Heart right ventricle (tissue), 16 donors: ENCODE data around the gene CLEC16A. TPM values are rescaled to one million over a fixed set of nuclear protein-coding genes. Genes with fewer than 3 reads are reported as not detected.

Experiments used
- ATAC-seq, 8 donors: fragments of 200-7000 bp; cut with Tn5 transposase; one replicate each; pipeline ENCODE4 v1.9.1; 2020; ENCODE audit warnings: mild to moderate bottlenecking in 8 of 8, moderate library complexity in 8 of 8, moderate number of reproducible peaks in 1 of 8
- DNase-seq, 2 donors: peaks; one replicate each; pipeline ENCODE4 v3.0.0-alpha.2; 2020
- H3K27ac ChIP-seq, 10 donors: fragments of 200-600 bp; sonication (generic) in 2 of 10; one replicate each; pipeline versions ENCODE4 v1.5.0 to v1.8.0; 2020 to 2022; ENCODE audit warnings: mild to moderate bottlenecking in 3 of 10
- H3K27me3 ChIP-seq, 7 donors: fragments of 200-600 bp; one replicate each; pipeline ENCODE4 v1.8.0; 2021 to 2022; ENCODE audit warnings: mild to moderate bottlenecking in 2 of 7
- H3K36me3 ChIP-seq, 9 donors: fragments of 200-600 bp; sonication (generic) in 1 of 9; one replicate each; pipeline versions ENCODE4 v1.5.0 to v1.8.0; 2020 to 2022; ENCODE audit warnings: mild to moderate bottlenecking in 2 of 9
- H3K4me1 ChIP-seq, 9 donors: fragments of 200-600 bp; sonication (generic) in 1 of 9; one replicate each; pipeline versions ENCODE4 v1.5.0 to v1.8.0; 2020 to 2022; ENCODE audit warnings: mild to moderate bottlenecking in 4 of 9
- H3K4me3 ChIP-seq, 10 donors: fragments of 200-600 bp; sonication (generic) in 2 of 10; one replicate each; pipeline versions ENCODE4 v1.5.0 to v1.8.0; 2020 to 2022; ENCODE audit warnings: mild to moderate bottlenecking in 7 of 10, moderate library complexity in 2 of 10
- H3K9me3 ChIP-seq, 11 donors: fragments of 200-600 bp in 10 of 11; sonication (generic) in 2 of 11; one replicate each; pipeline versions ENCODE4 v1.5.0 to v1.8.0; 2013 to 2022; ENCODE audit warnings: mild to moderate bottlenecking in 2 of 11, control low read depth in 1 of 11, moderate library complexity in 1 of 11
- WGBS, 2 donors: extraction: QIAGEN DNeasy Blood & Tissue Kit; methylation state at CpG; one replicate each; pipeline ENCODE4 v1.1.7; 2013; ENCODE audit warnings: inconsistent platforms in 1 of 2; 5-methylcytosine and 5-hydroxymethylcytosine counted together
- intact Hi-C, 10 donors: fragments of 100-400 bp; cut with DNase I; formaldehyde crosslinking; loops; one replicate each; pipeline versions ENCODE4 v1.11.1 to v1.14.2; 2022
- polyA plus RNA-seq, 2 donors: library from polyadenylated mRNA; stranded (reverse); fragments of 200-250 nt; gene quantifications; one replicate each; pipeline ENCODE4 v1.2.3, GENCODE V29; 2013
- total RNA-seq, 10 donors: library from RNA; stranded (reverse); fragmentation: NEBNext Ultra II Directional in 3 of 10; extraction: Animal tissue kit (Norgen Biotek cat#: 25700) in 3 of 10; gene quantifications; one replicate each; pipeline versions ENCODE4 v1.2.1 to v1.2.4, GENCODE V29; 2021 to 2023
- TF ChIP-seq, protein P1 (sequence below), 9 donors: fragments of 200-600 bp; sonication (generic) in 2 of 9; IDR thresholded peaks; one replicate each; pipeline versions ENCODE4 v1.5.0 to v1.8.0; 2021 to 2022; ENCODE audit warnings: antibody characterized with exemption in 9 of 9, mild to moderate bottlenecking in 5 of 9, moderate library complexity in 1 of 9
- donor health status: Arrhythmogenic right ventricular cardiomyopathy.
- donor health status: ischemic (EF 13 %, LVEDD 7.1; RV severe dilation, severe dysfunction).
- donor health status: healthy with polysubstance abuse.
- donor health status: DM: no; HTN: yes; CAD: no.
- donor health status: DM: no; HTN: no; CAD: no.
- donor health status: ischemic (EF 25% LVEDD 6.9; RV normal size, moderate dysfunction).
- donor health status: ischemic (EF 25% LVEDD 5.7; RV mildly dilated, moderate dysfunction).
- donor health status: healthy.
- donor health status: DM: yes; HTN: yes; CAD: no.
- donor health status: Ischemic cardiomyopathy.
- donor health status: ischemic (EF 35%, LVEDD 5.7; RV mildly dilated, moderate dysfunction).
- donor health status: nonischemic (EF 11% LVEDD 7.7; RV severe dilation, severe dysfunction).
- donor health status: DM: yes; HTN: yes; CAD: no.
- donor health status: PGD.
- donor health status: ischemic (EF 29% LVEDD 5.4; RV normal size, mild dysfunction).
- donor health status: nonischemic (EF 23%, LVEDD 6.1; RV moderate dilation, normal function).

CLEC16A gene
- total and polyA plus RNA-seq, 12 donors: 12.1 to 30.8 (median 23.0) TPM

DNA sequence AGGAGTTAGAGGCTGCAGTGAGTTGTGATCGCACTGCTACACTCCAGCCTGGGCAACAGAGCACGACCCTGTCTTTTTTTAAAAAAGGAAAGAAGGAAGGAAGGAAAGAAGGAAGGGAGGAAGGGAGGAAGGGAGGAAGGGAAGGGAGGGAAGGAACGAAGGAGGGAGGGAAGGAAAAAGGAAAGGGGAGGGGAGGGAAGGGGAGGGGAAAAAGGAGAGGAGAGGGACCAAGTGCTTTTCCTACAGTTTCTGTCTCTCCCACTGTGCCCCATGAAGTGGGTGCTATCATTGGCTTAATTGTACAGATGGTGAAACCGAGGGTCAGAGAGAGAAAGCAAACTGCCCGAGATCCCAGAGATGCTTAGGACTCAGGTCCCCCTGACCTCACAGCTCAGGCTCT, 254.0 kb downstream of the CLEC16A start:
- Histone ChIP-seq H3K27ac (no peak overlapping the region), H3K36me3 (no peaks in the 10 kb centered on the region), H3K27me3 (no peaks in the 10 kb centered on the region), H3K9me3 (no peaks in the 10 kb centered on the region), H3K4me1 (peaks cover 0 to 45% (median 0%) of the 10 kb centered on the region in 9 donors), H3K4me3 (no peak overlapping the region)
- TF ChIP-seq, protein P1, sequence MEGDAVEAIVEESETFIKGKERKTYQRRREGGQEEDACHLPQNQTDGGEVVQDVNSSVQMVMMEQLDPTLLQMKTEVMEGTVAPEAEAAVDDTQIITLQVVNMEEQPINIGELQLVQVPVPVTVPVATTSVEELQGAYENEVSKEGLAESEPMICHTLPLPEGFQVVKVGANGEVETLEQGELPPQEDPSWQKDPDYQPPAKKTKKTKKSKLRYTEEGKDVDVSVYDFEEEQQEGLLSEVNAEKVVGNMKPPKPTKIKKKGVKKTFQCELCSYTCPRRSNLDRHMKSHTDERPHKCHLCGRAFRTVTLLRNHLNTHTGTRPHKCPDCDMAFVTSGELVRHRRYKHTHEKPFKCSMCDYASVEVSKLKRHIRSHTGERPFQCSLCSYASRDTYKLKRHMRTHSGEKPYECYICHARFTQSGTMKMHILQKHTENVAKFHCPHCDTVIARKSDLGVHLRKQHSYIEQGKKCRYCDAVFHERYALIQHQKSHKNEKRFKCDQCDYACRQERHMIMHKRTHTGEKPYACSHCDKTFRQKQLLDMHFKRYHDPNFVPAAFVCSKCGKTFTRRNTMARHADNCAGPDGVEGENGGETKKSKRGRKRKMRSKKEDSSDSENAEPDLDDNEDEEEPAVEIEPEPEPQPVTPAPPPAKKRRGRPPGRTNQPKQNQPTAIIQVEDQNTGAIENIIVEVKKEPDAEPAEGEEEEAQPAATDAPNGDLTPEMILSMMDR (IDR thresholded peaks at IDR 0.05): no peak
- intact Hi-C loops: no loop called here
- 77 to 81% methylated on average over 5 of the region's 5 CpGs for WGBS, 2 donors
- no peak for ATAC-seq
- no peak for DNase-seq

DNA sequence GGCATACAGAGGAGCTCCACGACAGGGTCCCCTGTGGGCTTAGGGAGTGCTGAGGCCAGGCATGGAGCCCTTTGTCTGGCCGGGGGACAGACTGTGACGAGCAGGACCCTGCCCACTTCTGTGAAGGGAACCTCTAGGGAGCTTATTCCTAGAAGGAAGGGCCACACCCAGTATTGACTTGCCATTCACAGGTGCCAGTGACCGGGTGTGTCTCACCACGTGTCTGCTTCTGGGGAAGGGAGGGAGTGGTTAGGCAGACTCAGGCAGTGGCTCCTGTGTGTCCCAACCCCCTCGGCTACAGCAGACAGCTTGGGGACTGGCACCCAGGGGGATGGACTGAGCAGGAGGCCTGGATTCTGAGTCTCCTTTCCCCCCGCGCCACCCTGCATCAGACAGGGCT, 254.5 kb downstream of the CLEC16A start:
- no peak for DNase-seq
- ATAC-seq: peak in 3 of 8 donors; percentile 38 to 46 (median 42)
- intact Hi-C loops: no loop called here
- H3K9me3 ChIP-seq: no peaks in the 10 kb centered on the region
- no peaks in the 10 kb centered on the region for H3K27me3 ChIP-seq
- peaks cover 0 to 45% (median 0%) of the 10 kb centered on the region in 9 donors for H3K4me1 ChIP-seq
- no peaks in the 10 kb centered on the region for H3K36me3 ChIP-seq
- no peak overlapping the region for H3K4me3 ChIP-seq
- 62 to 68% methylated on average over 8 of the region's 8 CpGs for WGBS, 2 donors
- no peak overlapping the region for H3K27ac ChIP-seq
- TF ChIP-seq, protein P1 (IDR thresholded peaks at IDR 0.05): no peak

DNA sequence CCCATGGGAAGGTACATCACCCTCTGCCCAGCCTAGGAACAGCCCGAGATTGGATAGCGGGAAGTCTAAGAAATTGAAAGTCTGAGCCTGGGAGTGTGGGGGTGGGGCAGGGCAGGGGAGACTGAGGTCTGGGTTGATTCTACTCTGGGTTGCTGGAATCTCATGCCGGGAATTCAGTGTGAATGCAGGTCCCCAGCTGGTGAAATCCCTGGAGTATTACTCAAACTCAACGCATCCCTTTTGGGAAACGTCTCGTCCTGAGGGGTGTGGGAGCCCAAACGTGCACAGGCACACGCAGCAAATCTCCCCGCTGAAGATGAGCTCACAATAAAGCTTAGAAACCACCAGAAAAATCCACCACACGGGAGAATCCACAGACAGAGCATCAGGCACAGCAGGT, 256.2 kb downstream of the CLEC16A start:
- intact Hi-C loops: no loop called here
- DNase-seq (no peak), ATAC-seq (no peak)
- no peak overlapping the region for H3K4me3 ChIP-seq
- WGBS, 2 donors: 72 to 75% methylated on average over 10 of the region's 10 CpGs
- no peaks in the 10 kb centered on the region for H3K36me3 ChIP-seq
- no peaks in the 10 kb centered on the region for H3K9me3 ChIP-seq
- no peak overlapping the region for H3K27ac ChIP-seq
- peaks cover 0 to 42% (median 0%) of the 10 kb centered on the region in 9 donors for H3K4me1 ChIP-seq
- TF ChIP-seq, protein P1 (IDR thresholded peaks at IDR 0.05): no peak
- H3K27me3 ChIP-seq: no peaks in the 10 kb centered on the region

DNA sequence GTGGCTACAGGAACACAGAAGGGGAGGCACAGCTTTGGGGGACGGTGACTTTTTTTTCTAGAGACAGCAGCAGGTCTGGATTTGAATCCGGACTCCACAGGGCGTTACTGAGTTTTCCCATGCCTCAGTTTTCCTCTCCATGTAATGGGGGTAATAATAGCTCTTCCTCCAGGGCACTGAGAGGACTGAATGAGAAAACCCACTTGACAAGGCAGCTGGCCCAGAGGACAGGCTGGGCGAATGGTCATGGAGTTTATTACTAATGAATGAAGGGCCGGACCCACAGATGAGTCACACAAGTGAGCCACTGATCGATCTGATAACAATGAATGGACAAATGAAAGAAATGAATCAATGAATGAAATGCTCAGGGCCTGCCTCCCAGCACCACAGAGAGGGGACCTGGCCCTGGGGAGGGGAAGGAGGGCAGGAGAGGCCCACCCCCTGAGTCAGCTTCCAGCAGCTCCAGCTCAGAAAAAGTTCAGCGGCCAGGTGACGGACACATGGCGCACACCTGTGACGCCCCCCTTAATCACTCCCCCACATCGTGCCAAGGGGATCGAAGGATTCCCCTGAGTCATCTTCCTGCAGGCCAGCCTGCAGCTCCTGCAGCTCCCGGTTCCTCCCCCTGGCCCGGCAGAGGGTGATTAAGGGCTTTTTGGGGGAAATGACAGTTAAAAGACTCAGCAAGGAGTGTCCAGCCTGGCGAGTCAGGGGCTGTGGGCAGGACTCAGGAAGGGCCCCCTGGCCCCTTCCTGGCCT, 257.3 kb downstream of the CLEC16A start:
- no peak overlapping the region for H3K4me3 ChIP-seq
- no peaks in the 10 kb centered on the region for H3K27me3 ChIP-seq
- H3K36me3 ChIP-seq: no peaks in the 10 kb centered on the region
- intact Hi-C loops: no loop called here
- no peaks in the 10 kb centered on the region for H3K9me3 ChIP-seq
- DNase-seq (no peak), ATAC-seq (peak in 1 of 8 donors; percentile 14)
- H3K27ac ChIP-seq: peak overlapping the region in 1 of 10 donors; percentile 40
- TF ChIP-seq, protein P1 (IDR thresholded peaks at IDR 0.05): no peak
- H3K4me1 ChIP-seq: peaks cover 0 to 53% (median 0%) of the 10 kb centered on the region in 9 donors
- 60 to 63% methylated on average over 15 of the region's 15 CpGs for WGBS, 2 donors
